ENCODE measurements around the gene C19orf73.
"Not testable (repeated sequence)": the region's sequence is repeated elsewhere in the genome, so short reads cannot be mapped to it uniquely, and the experiment has no call there.

Gene C19orf73

DNA sequence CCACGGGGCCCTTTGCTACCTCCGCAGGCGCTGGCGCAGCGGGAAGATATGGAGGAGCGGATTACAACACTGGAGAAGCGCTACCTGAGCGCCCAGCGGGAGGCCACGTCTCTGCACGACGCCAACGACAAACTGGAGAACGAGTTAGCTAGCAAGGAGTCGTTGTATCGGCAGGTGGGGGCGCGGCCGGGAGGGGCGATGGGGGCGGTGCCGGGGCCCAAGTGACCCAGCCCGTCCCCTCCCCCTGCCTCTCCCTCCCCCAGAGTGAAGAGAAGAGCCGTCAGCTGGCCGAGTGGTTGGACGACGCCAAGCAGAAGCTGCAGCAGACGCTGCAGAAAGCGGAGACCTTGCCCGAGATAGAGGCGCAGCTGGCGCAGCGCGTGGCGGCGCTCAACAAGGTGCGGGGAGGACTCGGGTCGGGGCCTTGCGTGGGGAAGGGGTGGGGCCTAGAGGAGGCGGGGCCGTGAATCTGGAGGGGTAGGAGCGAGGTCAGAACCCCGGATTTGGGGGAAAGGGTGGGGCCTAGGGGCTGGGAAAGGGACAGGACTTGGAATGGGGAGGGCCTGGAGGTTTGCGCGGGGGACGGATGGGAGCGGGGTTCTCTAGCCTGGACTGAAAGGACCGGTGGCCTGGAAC is 14.1 kb upstream of the C19orf73 start:
- Histone ChIP-seq H3K27me3 (ENCODE audit: control insufficient read depth, insufficient read depth, low read length, poor library complexity, severe bottlenecking) (no peaks in the 10 kb centered on the region), H3K27ac (ENCODE audit: insufficient read depth, low read depth, low read length, poor library complexity, severe bottlenecking) (no peak overlapping the region), H3K9me3 (ENCODE audit: control insufficient read depth, low read length) (no peaks in the 10 kb centered on the region), H3K4me1 (ENCODE audit: control insufficient read depth, insufficient read depth, low read length) (no peaks in the 10 kb centered on the region), H3K36me3 (ENCODE audit: control insufficient read depth, insufficient read depth, low read length) (no peaks in the 10 kb centered on the region), H3K4me3 (ENCODE audit: insufficient read depth, low read depth, low read length) (no peak overlapping the region)
- 76 to 78% methylated on average over 49 of the region's 49 CpGs for WGBS, 2 experiments

DNA sequence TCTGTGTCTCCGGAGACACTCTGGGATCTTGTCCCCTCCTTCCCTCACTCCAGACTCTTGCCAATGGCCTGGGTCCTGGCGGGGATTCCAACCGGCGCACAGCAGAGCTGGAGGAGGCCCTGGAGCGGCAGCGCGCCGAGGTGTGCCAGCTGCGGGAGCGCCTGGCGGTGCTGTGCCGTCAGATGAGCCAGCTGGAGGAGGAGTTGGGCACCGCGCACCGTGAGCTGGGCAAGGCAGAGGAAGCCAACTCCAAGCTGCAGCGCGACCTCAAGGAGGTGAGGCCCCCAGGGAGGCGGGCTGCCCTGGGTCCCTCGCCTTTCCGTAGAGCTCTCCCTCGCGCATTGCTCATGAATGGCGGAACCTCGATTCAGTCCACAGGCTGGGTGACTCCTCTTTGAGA is 11.4 kb upstream of the C19orf73 start:
- Histone ChIP-seq H3K4me1 (ENCODE audit: control insufficient read depth, insufficient read depth, low read length) (no peaks in the 10 kb centered on the region), H3K4me3 (ENCODE audit: insufficient read depth, low read depth, low read length) (no peak overlapping the region), H3K9me3 (ENCODE audit: control insufficient read depth, low read length) (no peaks in the 10 kb centered on the region), H3K27me3 (ENCODE audit: control insufficient read depth, insufficient read depth, low read length, poor library complexity, severe bottlenecking) (no peaks in the 10 kb centered on the region), H3K27ac (ENCODE audit: insufficient read depth, low read depth, low read length, poor library complexity, severe bottlenecking) (no peak overlapping the region), H3K36me3 (ENCODE audit: control insufficient read depth, insufficient read depth, low read length) (no peaks in the 10 kb centered on the region)
- 96% methylated on average over 24 of the region's 24 CpGs for WGBS, 2 experiments

DNA sequence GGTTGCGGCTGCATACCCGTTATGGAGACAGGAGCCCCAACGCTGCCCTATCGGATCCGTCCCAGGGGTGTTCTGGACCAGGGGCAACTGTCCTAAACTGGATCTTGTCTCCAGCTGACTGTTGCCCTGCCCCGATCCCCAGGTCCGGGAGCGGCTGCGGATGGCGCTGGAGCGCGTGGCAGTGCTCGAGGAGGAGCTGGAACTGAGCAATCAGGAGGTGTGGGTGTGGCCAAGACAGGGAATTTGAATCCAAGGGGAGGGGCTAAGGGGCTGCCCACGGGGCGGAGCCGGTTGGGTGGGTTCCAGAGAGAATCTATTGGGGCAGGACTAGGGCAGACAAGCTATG is 10.3 kb upstream of the C19orf73 start:
- WGBS, 2 experiments: 75 to 79% methylated on average over 16 of the region's 16 CpGs
- Histone ChIP-seq H3K4me1 (ENCODE audit: control insufficient read depth, insufficient read depth, low read length) (peaks cover 3% of the 10 kb centered on the region), H3K27ac (ENCODE audit: insufficient read depth, low read depth, low read length, poor library complexity, severe bottlenecking) (no peak overlapping the region), H3K36me3 (ENCODE audit: control insufficient read depth, insufficient read depth, low read length) (no peaks in the 10 kb centered on the region), H3K9me3 (ENCODE audit: control insufficient read depth, low read length) (no peaks in the 10 kb centered on the region), H3K27me3 (ENCODE audit: control insufficient read depth, insufficient read depth, low read length, poor library complexity, severe bottlenecking) (no peaks in the 10 kb centered on the region), H3K4me3 (ENCODE audit: insufficient read depth, low read depth, low read length) (no peak overlapping the region)

DNA sequence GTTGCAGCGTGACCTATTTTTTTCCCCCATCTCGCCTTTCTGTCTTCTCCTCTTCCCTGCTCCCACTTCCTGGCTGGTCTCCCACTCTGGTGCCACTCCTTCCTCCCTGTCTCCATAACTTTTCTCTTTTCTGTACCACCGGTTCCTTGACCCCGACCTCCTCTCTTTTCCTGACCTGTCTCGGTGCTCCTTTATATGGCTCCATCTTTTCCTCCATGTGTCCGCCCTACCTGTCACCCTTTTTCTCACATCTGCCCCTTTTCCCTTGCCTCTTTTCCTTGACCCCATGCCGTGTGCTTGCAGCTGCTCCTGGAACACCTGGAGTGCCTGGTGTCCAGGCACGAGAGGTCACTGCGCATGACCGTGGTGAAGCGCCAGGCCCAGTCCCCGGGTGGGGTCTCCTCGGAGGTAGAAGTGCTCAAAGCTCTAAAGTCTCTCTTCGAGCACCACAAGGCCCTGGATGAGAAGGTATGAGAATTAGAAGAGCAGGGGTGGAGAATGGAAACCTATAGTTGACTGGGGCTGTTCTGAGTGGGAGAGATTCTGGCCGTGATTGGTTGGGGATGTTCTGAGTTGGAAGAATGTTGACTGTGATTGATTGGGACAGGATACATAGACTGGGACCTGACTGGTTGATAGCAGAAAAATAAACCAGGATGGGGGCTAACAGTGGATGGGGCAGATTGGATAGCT is 9.7 kb upstream of the C19orf73 start:
- no peaks in the 10 kb centered on the region for H3K27me3 ChIP-seq (ENCODE audit: control insufficient read depth, insufficient read depth, low read length, poor library complexity, severe bottlenecking)
- H3K27ac ChIP-seq (ENCODE audit: insufficient read depth, low read depth, low read length, poor library complexity, severe bottlenecking): no peak overlapping the region
- H3K36me3 ChIP-seq (ENCODE audit: control insufficient read depth, insufficient read depth, low read length): no peaks in the 10 kb centered on the region
- WGBS, 2 experiments: 80 to 81% methylated on average over 15 of the region's 15 CpGs
- no peaks in the 10 kb centered on the region for H3K9me3 ChIP-seq (ENCODE audit: control insufficient read depth, low read length)
- H3K4me3 ChIP-seq (ENCODE audit: insufficient read depth, low read depth, low read length): peak overlapping the region; percentile 31
- H3K4me1 ChIP-seq (ENCODE audit: control insufficient read depth, insufficient read depth, low read length): peaks cover 3% of the 10 kb centered on the region

DNA sequence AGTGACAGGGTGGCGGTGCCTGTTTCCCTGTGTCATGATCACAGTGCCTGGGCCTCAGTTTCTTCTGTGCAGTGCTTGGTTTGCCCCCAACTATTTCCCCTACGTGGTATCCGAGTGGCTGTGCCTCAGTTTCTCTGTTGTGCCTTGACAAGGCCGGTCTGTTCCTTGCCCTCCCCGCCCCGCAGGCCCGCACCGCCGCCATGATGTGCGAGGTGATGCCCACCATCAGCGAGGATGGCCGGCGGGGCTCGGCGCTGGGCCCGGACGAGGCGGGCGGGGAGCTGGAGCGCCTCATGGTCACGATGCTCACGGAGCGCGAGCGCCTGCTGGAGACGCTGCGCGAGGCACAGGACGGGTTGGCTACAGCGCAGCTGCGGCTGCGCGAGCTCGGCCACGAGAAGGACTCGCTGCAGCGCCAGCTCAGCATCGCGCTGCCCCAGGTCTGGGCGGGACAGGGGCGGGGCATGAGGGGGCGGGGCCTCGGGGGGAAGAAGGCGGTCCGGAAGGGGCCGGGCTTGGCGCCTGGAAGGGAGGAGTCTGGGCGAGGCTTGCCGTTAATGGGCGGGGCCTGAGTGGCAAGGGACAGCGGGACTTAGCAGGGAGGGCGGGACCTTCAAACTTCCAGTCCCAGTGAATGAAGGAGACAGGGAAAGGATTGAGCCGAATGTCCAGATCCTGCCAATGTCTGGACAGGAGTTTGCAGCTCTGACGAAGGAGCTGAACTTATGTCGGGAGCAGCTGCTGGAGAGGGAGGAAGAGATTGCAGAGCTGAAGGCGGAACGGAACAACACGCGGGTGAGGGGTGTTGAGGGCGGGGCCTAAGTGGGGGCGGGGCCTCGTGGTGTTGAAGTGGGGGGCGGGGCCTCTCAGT is 9.0 kb upstream of the C19orf73 start:
- no peaks in the 10 kb centered on the region for H3K9me3 ChIP-seq (ENCODE audit: control insufficient read depth, low read length)
- no peak overlapping the region for H3K27ac ChIP-seq (ENCODE audit: insufficient read depth, low read depth, low read length, poor library complexity, severe bottlenecking)
- peak overlapping the region; percentile 31 for H3K4me3 ChIP-seq (ENCODE audit: insufficient read depth, low read depth, low read length)
- whole genome bisulfite sequencing, 2 experiments: 4 to 5% methylated on average over 63 of the region's 63 CpGs
- peaks cover 3% of the 10 kb centered on the region for H3K4me1 ChIP-seq (ENCODE audit: control insufficient read depth, insufficient read depth, low read length)
- H3K36me3 ChIP-seq (ENCODE audit: control insufficient read depth, insufficient read depth, low read length): no peaks in the 10 kb centered on the region
- H3K27me3 ChIP-seq (ENCODE audit: control insufficient read depth, insufficient read depth, low read length, poor library complexity, severe bottlenecking): no peaks in the 10 kb centered on the region

DNA sequence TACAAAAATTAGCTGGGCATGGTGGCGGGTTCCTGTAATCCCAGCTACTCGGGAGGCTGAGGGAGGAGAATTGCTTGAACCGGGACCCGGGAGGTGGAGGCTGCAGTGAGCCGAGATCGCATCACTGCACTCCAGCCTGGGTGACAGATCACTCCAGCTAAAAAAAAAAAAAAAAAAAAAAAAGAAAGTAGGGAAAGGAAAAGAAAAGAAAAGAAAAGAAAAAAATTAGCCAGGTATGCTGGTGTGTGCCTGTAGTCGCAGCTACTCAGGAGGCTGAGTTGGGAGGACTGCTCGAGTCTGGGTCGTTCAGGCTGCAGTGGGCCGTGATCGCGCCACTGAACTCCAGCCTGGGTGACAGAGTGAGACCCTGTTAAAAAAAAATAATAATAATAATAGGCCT is 8.3 kb upstream of the C19orf73 start:
- H3K4me1 ChIP-seq (ENCODE audit: control insufficient read depth, insufficient read depth, low read length); H3K36me3 ChIP-seq (ENCODE audit: control insufficient read depth, insufficient read depth, low read length); H3K27me3 ChIP-seq (ENCODE audit: control insufficient read depth, insufficient read depth, low read length, poor library complexity, severe bottlenecking); H3K4me3 ChIP-seq (ENCODE audit: insufficient read depth, low read depth, low read length); H3K9me3 ChIP-seq (ENCODE audit: control insufficient read depth, low read length); H3K27ac ChIP-seq (ENCODE audit: insufficient read depth, low read depth, low read length, poor library complexity, severe bottlenecking): not testable (repeated sequence)
- 95 to 97% methylated on average over 12 of the region's 12 CpGs for WGBS, 2 experiments

DNA sequence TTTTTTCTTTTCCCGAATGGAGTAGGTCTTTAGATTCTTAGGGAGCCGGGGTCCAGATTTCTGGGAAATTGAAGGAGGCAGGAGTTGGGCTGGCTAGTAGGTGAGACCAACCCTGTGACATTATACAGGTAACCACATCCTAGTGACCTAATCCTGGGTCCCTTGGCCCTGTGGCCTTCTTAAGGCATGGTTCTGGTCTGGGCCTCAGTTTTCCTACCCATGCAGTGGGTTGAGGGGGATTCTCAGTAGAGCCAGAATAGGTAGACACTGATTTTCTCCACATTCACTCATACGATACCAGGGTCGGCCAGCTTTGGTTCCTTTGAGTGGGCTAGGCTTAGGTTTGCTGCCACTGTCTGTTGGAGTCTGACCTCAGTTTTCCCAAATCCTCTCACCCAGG is 7.6 kb upstream of the C19orf73 start:
- no peak overlapping the region for H3K27ac ChIP-seq (ENCODE audit: insufficient read depth, low read depth, low read length, poor library complexity, severe bottlenecking)
- WGBS, 2 experiments: 73 to 74% methylated on average over 4 of the region's 4 CpGs
- H3K4me3 ChIP-seq (ENCODE audit: insufficient read depth, low read depth, low read length): no peak overlapping the region
- peaks cover 7% of the 10 kb centered on the region for H3K27me3 ChIP-seq (ENCODE audit: control insufficient read depth, insufficient read depth, low read length, poor library complexity, severe bottlenecking)
- no peaks in the 10 kb centered on the region for H3K36me3 ChIP-seq (ENCODE audit: control insufficient read depth, insufficient read depth, low read length)
- no peaks in the 10 kb centered on the region for H3K9me3 ChIP-seq (ENCODE audit: control insufficient read depth, low read length)
- H3K4me1 ChIP-seq (ENCODE audit: control insufficient read depth, insufficient read depth, low read length): peaks cover 3% of the 10 kb centered on the region

DNA sequence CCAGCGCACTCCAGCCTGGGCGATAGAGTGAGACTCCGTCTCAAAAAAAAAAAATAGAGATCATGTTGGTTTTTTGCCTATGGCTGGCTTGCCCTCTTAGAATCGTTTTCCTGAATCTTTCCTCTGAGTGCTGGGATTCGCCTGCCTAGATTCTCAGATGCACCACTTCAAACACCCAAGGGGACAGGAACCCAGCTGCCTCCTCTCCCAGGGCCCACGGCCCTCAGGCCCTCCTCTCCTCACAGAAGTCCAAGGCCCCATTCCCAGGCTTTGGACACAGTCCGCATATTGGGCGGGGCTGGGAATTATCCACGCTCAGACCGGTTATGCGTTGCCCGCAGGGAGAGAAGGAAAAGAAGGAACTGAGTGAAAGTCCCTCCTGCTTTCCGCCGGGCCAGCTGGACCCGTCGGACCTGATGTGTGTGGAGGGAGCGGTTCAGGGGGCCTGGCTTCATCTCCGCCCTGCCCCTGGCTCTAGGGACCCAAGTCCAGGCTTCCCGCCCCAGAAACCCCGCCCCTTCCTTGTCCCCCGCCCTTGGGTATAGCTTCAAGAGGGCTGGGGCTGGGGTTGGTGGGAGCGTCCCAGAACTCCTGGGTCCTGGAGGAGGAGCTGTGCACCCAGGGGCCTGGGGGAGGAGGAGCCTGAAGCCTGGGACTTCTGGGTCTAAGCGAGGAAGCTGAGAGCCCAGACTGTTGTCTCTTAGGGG is 6.2 kb upstream of the C19orf73 start:
- Histone ChIP-seq H3K4me1 (ENCODE audit: control insufficient read depth, insufficient read depth, low read length) (peaks cover 3% of the 10 kb centered on the region), H3K27me3 (ENCODE audit: control insufficient read depth, insufficient read depth, low read length, poor library complexity, severe bottlenecking) (peaks cover 20% of the 10 kb centered on the region), H3K9me3 (ENCODE audit: control insufficient read depth, low read length) (no peaks in the 10 kb centered on the region), H3K27ac (ENCODE audit: insufficient read depth, low read depth, low read length, poor library complexity, severe bottlenecking) (no peak overlapping the region), H3K36me3 (ENCODE audit: control insufficient read depth, insufficient read depth, low read length) (no peaks in the 10 kb centered on the region), H3K4me3 (ENCODE audit: insufficient read depth, low read depth, low read length) (no peak overlapping the region)
- WGBS, 2 experiments: 56 to 63% methylated on average over 23 of the region's 23 CpGs

DNA sequence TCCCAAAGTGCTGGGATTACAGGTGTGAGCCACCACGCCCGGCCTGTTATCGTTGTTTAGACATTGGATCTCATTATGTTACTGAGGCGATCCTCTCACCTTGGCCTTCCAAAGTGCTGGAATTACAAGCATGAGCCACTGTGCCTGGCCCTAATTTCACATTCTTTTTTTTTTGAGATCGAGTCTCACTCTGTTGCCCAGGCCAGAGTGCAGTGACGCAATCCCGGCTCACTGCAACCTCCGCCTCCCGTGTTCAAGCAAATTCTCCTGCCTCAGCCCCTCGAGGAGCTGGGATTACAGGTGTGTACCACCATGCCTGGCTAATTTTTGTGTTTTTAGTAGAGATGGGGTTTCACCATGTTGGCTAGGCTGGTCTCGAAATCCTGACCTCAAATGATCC is 4.3 kb upstream of the C19orf73 start:
- 91 to 94% methylated on average over 11 of the region's 11 CpGs for WGBS, 2 experiments
- H3K4me3 ChIP-seq (ENCODE audit: insufficient read depth, low read depth, low read length); H3K9me3 ChIP-seq (ENCODE audit: control insufficient read depth, low read length); H3K27ac ChIP-seq (ENCODE audit: insufficient read depth, low read depth, low read length, poor library complexity, severe bottlenecking); H3K4me1 ChIP-seq (ENCODE audit: control insufficient read depth, insufficient read depth, low read length); H3K36me3 ChIP-seq (ENCODE audit: control insufficient read depth, insufficient read depth, low read length): not testable (repeated sequence)
- peaks cover 31% of the 10 kb centered on the region for H3K27me3 ChIP-seq (ENCODE audit: control insufficient read depth, insufficient read depth, low read length, poor library complexity, severe bottlenecking)

DNA sequence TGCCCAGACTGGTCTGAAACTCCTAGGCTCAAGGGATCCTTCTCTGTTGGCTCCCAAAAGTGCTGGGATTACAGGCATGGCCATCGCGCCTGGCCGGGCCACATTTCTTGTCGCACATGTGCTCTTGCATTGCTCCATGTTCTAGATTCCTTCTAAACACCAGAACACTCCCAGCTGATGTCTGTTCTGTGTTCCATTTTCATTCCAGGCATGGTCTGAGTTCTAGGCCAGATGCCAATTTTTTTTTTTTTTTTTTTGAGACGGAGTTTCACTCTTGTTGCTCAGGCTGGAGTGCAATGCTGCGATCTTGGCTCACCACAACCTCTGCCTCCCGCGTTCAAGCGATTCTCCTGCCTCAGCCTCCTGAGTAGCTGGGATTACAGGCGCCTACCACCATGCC is 2.9 kb upstream of the C19orf73 start:
- H3K36me3 ChIP-seq (ENCODE audit: control insufficient read depth, insufficient read depth, low read length); H3K9me3 ChIP-seq (ENCODE audit: control insufficient read depth, low read length); H3K4me3 ChIP-seq (ENCODE audit: insufficient read depth, low read depth, low read length); H3K27ac ChIP-seq (ENCODE audit: insufficient read depth, low read depth, low read length, poor library complexity, severe bottlenecking): not testable (repeated sequence)
- Histone ChIP-seq H3K4me1 (ENCODE audit: control insufficient read depth, insufficient read depth, low read length) (peaks cover 13% of the 10 kb centered on the region), H3K27me3 (ENCODE audit: control insufficient read depth, insufficient read depth, low read length, poor library complexity, severe bottlenecking) (peaks cover 31% of the 10 kb centered on the region)
- WGBS, 2 experiments: 87 to 93% methylated on average over 10 of the region's 10 CpGs
